K562 (cell line): ENCODE results near the gene F12. TPM values are rescaled to one million over a fixed set of nuclear protein-coding genes. Genes with fewer than 3 reads are reported as not detected.

Source experiments
- CBFB ChIP-seq: sonication (generic); formaldehyde crosslinking; IDR thresholded peaks from 2 replicates; pipeline ENCODE4 v1.4.0; 2020; ENCODE audit warnings: mild to moderate bottlenecking, missing genetic modification reagents
- CBX5 ChIP-seq: IDR thresholded peaks from 2 replicates; pipeline ENCODE4 v1.6.1; 2014; ENCODE audit warnings: low read depth, borderline replicate concordance
- DNMT1 ChIP-seq: fragments of 450-650 bp; IDR thresholded peaks from 2 replicates; pipeline ENCODE4 v1.6.1; 2016; ENCODE audit warnings: antibody characterized with exemption, mild to moderate bottlenecking
- ZBTB5 ChIP-seq: fragments of 450-650 bp; IDR thresholded peaks from 2 replicates; pipeline ENCODE4 v1.6.1; 2017; ENCODE audit warnings: antibody characterized with exemption
- ZKSCAN1 ChIP-seq: fragments of 150-350 bp; IDR thresholded peaks from 2 replicates; pipeline ENCODE4 v1.6.1; 2016; ENCODE audit warnings: low read depth, low read length
- ZKSCAN8 ChIP-seq: fragments of 200-800 bp; sonication (Bioruptor generic); IDR thresholded peaks from 2 replicates; pipeline ENCODE4 v1.6.1; 2016; ENCODE audit warnings: missing genetic modification characterization, missing compliant biosample characterization
- ZNF280B ChIP-seq: fragments of 250-450 bp; sonication (Bioruptor Pico); IDR thresholded peaks from 2 replicates; pipeline ENCODE4 v1.5.1; 2021; ENCODE audit warnings: mild to moderate bottlenecking
- ZNF398 ChIP-seq: fragments of 250-450 bp; sonication (Bioruptor Pico); IDR thresholded peaks from 2 replicates; pipeline ENCODE4 v1.8.0; 2021; ENCODE audit warnings: moderate library complexity, mild to moderate bottlenecking, inconsistent platforms
- polyA plus RNA-seq, 8 experiments: library from polyadenylated mRNA; depleted of rRNA in 4 of 8; stranded (reverse) in 5 of 8; unstranded in 3 of 8; fragments of >200 nt; fragmentation: Nextera tagmentation in 2 of 8; fragmentation: Illumina TruSeq in 1 of 8; extraction: Ambion mirVana in 2 of 8; extraction: Trizol in 1 of 8; gene quantifications; 2 replicates each; pipeline versions ENCODE4 v1.2.1 to v1.2.3, GENCODE V29; 2011 to 2014; ENCODE audit warnings: inconsistent platforms in 1 of 8, missing spikeins in 1 of 8
- total RNA-seq, 7 experiments: library from RNA; depleted of rRNA in 6 of 7; stranded (reverse); fragments of >200 nt in 6 of 7; fragmentation: Illumina TruSeq in 2 of 7; extraction: Trizol in 2 of 7; gene quantifications; 2 replicates each; pipeline versions ENCODE4 v1.2.1 to v1.2.3, GENCODE V29; 2011 to 2021; ENCODE audit warnings: low replicate concordance in 1 of 7
- TF ChIP-seq, protein P1 (sequence below): sonication (generic); formaldehyde crosslinking; IDR thresholded peaks from 2 replicates; pipeline ENCODE4 v1.8.1; 2023; ENCODE audit warnings: mild to moderate bottlenecking, missing genetic modification reagents
- TF ChIP-seq, protein P2 (sequence below): fragments of 450-650 bp; conservative IDR thresholded peaks from 2 replicates; pipeline ENCODE4 v1.6.1; 2016; ENCODE audit warnings: missing genetic modification characterization, low read depth, mild to moderate bottlenecking, control low read depth, missing compliant biosample characterization
- TF ChIP-seq, protein P3 (sequence below): fragments of 450-650 bp; formaldehyde crosslinking; IDR thresholded peaks from 2 replicates; pipeline ENCODE4 v1.4.0; 2020; ENCODE audit warnings: mild to moderate bottlenecking, mixed read lengths
- TF ChIP-seq, protein P4 (sequence below): fragments of 250-450 bp; sonication (Bioruptor Pico); IDR thresholded peaks from 2 replicates; pipeline ENCODE4 v1.8.0; 2022; ENCODE audit warnings: inconsistent platforms, mild to moderate bottlenecking, moderate library complexity, borderline replicate concordance

Gene F12
- total and polyA plus RNA-seq, 9 of the 15 experiments (the other 6 are each of a cell fraction or from before 2014, with no cell fraction given), result 0.59 to 18.3 (median 3.6) TPM

DNA sequence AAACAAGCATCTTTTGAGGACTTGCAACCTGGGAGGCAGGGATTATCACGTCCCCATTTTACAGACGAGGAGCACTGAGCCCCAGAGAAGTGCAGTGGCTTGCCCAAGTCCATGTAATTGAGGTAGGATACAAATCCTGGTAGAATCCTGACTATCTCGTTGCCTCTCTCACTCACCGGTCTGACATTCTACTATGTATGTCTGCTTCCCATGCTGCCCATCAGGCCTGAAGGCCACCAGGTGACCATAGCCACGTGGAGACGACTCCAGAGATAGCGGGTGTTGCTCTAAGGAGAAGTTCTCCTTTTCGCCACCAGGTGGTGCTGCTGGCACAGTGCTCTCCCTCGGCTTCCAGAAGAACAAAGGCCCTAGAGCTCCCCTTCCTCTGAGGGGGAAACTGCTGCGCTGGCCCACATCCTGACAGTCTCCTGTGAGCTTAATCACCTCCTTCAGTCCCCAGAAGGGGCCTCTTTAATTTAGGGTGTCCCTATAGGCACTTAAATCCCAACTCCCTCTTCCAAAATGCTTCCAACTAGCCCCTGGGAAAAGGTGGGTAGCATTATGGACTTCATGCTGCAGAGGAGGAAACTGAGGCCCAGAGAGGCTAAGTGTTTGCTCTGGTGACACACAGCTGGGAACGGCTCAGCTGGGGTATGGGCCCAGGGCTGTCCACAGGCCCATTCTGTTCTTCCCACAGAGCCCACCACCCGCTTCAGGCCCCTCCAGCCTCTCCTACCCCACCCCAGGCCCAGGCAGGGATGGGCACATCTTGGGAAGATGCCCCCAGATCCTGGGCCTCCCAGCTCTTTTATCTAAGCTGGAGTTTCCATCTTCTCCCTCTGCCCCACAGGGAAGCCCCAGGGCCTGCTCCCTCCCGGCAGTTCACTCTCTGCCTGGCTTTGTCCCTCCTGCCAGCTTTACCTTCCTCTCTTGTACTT is 18.7 kb downstream of the F12 start (continued):
- TF ChIP-seq ZNF398 (CRISPR knock-in tag), result no peak
- TF ChIP-seq ZBTB5, result no peak
- TF ChIP-seq, protein P1, sequence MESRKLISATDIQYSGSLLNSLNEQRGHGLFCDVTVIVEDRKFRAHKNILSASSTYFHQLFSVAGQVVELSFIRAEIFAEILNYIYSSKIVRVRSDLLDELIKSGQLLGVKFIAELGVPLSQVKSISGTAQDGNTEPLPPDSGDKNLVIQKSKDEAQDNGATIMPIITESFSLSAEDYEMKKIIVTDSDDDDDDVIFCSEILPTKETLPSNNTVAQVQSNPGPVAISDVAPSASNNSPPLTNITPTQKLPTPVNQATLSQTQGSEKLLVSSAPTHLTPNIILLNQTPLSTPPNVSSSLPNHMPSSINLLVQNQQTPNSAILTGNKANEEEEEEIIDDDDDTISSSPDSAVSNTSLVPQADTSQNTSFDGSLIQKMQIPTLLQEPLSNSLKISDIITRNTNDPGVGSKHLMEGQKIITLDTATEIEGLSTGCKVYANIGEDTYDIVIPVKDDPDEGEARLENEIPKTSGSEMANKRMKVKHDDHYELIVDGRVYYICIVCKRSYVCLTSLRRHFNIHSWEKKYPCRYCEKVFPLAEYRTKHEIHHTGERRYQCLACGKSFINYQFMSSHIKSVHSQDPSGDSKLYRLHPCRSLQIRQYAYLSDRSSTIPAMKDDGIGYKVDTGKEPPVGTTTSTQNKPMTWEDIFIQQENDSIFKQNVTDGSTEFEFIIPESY (CRISPR knock-in tag), result peak; percentile 32; the same call in 1 of the 2 replicates
- TF ChIP-seq ZNF280B (CRISPR knock-in tag), result no peak
- TF ChIP-seq ZKSCAN1, result no peak
- no peak for TF ChIP-seq DNMT1
- TF ChIP-seq, protein P2, sequence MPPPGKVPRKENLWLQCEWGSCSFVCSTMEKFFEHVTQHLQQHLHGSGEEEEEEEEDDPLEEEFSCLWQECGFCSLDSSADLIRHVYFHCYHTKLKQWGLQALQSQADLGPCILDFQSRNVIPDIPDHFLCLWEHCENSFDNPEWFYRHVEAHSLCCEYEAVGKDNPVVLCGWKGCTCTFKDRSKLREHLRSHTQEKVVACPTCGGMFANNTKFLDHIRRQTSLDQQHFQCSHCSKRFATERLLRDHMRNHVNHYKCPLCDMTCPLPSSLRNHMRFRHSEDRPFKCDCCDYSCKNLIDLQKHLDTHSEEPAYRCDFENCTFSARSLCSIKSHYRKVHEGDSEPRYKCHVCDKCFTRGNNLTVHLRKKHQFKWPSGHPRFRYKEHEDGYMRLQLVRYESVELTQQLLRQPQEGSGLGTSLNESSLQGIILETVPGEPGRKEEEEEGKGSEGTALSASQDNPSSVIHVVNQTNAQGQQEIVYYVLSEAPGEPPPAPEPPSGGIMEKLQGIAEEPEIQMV (tag), result no peak
- TF ChIP-seq ZKSCAN8, result no peak
- TF ChIP-seq, protein P3, sequence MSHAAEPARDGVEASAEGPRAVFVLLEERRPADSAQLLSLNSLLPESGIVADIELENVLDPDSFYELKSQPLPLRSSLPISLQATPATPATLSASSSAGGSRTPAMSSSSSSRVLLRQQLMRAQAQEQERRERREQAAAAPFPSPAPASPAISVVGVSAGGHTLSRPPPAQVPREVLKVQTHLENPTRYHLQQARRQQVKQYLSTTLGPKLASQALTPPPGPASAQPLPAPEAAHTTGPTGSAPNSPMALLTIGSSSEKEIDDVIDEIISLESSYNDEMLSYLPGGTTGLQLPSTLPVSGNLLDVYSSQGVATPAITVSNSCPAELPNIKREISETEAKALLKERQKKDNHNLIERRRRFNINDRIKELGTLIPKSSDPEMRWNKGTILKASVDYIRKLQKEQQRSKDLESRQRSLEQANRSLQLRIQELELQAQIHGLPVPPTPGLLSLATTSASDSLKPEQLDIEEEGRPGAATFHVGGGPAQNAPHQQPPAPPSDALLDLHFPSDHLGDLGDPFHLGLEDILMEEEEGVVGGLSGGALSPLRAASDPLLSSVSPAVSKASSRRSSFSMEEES (CRISPR knock-in tag), result no peak
- TF ChIP-seq CBX5, result no peak
- TF ChIP-seq CBFB, result no peak
- TF ChIP-seq, protein P4, sequence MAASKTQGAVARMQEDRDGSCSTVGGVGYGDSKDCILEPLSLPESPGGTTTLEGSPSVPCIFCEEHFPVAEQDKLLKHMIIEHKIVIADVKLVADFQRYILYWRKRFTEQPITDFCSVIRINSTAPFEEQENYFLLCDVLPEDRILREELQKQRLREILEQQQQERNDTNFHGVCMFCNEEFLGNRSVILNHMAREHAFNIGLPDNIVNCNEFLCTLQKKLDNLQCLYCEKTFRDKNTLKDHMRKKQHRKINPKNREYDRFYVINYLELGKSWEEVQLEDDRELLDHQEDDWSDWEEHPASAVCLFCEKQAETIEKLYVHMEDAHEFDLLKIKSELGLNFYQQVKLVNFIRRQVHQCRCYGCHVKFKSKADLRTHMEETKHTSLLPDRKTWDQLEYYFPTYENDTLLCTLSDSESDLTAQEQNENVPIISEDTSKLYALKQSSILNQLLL, result no peak
